HepG2 (cell line): ENCODE results near the gene PTRHD1. TPM values are rescaled to one million over a fixed set of nuclear protein-coding genes. Genes with fewer than 3 reads are reported as not detected.

Experiments
- ATAC-seq: fragments of 200-7000 bp; cut with Tn5 transposase; 3 replicates; pipeline ENCODE4 v1.9.1; 2020; ENCODE audit warnings: mild to moderate bottlenecking, moderate library complexity
- BruUV-seq: library from RNA; stranded (reverse); fragments of 400-500 nt; replicated peaks from 2 replicates; lab custom pipeline; 2021; lab: Mats Ljungman, UMichigan
- CTCF ChIA-PET: fragments of 300-600 bp; formaldehyde crosslinking; extraction: SDS; loops from one replicate; lab custom pipeline; 2021; ENCODE audit warnings: low total read pairs, inconsistent platforms, low intra/inter-chr PET ratio; lab: Yijun Ruan, JAX
- POLR2A ChIA-PET: fragments of 350-600 bp; sonication (Branson Sonifier 250); formaldehyde crosslinking; loops from one replicate; lab custom pipeline; 2020; ENCODE audit warnings: antibody characterized with exemption, inconsistent platforms; lab: Yijun Ruan, JAX
- DNase-seq: peaks from one replicate; pipeline ENCODE4 v3.0.0-alpha.2; 2015; ENCODE audit warnings: low spot score
- FAIRE-seq: peaks from 3 replicates; lab custom pipeline; 2011; peaks lifted over from hg19 to GRCh38; lab: Jason Lieb, UNC
- H2AFZ ChIP-seq: one replicate; pipeline ENCODE4 v1.6.1; 2011; ENCODE audit warnings: low read length, inconsistent platforms
- H3K27ac ChIP-seq: fragments of 300-600 bp; 3 replicates; pipeline ENCODE4 v1.8.0; 2011; ENCODE audit warnings: mixed run types, mild to moderate bottlenecking, mixed read lengths, low read length, inconsistent platforms; ENCODE audit not compliant: insufficient read depth; ENCODE audit errors: extremely low read length
- H3K27me3 ChIP-seq, 2 experiments: fragments of 200-600 bp in 1 of 2; 2 replicates in 1 of 2; 3 replicates in 1 of 2; pipeline versions ENCODE4 v1.6.0 to v1.8.0; 2011; ENCODE audit warnings: low read length in 2 of 2, mild to moderate bottlenecking in 2 of 2, moderate library complexity in 2 of 2, inconsistent platforms in 1 of 2; ENCODE audit not compliant: insufficient read depth in 2 of 2, control insufficient read depth in 1 of 2
- H3K36me3 ChIP-seq, 2 experiments: fragments of 200-600 bp in 1 of 2; replicated peaks in 1 of 2; 2 replicates in 1 of 2; 3 replicates in 1 of 2; pipeline versions ENCODE4 v1.5.1 to v1.8.0; 2011; ENCODE audit warnings: low read length in 2 of 2, inconsistent platforms in 1 of 2; ENCODE audit not compliant: insufficient read depth in 2 of 2, control insufficient read depth in 1 of 2
- H3K4me1 ChIP-seq: 2 replicates; pipeline ENCODE4 v1.5.1; 2012; ENCODE audit warnings: low read length, inconsistent platforms; ENCODE audit not compliant: insufficient read depth
- H3K4me2 ChIP-seq: 2 replicates; pipeline ENCODE4 v1.6.0; 2011; ENCODE audit warnings: low read depth, low read length, inconsistent platforms
- H3K4me3 ChIP-seq, 3 experiments: fragments of 200-600 bp in 1 of 3; sonication (generic), shearing (Covaris generic) in 1 of 3; replicated peaks in 1 of 3; 2 replicates each; pipeline ENCODE4 v1.5.1; 2011 to 2016; ENCODE audit warnings: low read length in 3 of 3, inconsistent platforms in 2 of 3, low read depth in 2 of 3, mild to moderate bottlenecking in 2 of 3, control low read depth in 1 of 3, mixed read lengths in 1 of 3; ENCODE audit not compliant: insufficient read depth in 1 of 3
- H3K79me2 ChIP-seq: one replicate; pipeline ENCODE4 v1.6.1; 2011; ENCODE audit warnings: low read length, inconsistent platforms; ENCODE audit not compliant: insufficient read depth
- H3K9ac ChIP-seq: 2 replicates; pipeline ENCODE4 v1.6.0; 2011; ENCODE audit warnings: mild to moderate bottlenecking, low read depth, low read length, inconsistent platforms; ENCODE audit not compliant: insufficient read depth
- H3K9me3 ChIP-seq: 2 replicates; pipeline ENCODE4 v1.5.1; 2012; ENCODE audit warnings: mild to moderate bottlenecking, low read length
- H4K20me1 ChIP-seq: 2 replicates; pipeline ENCODE4 v1.6.0; 2011; ENCODE audit warnings: inconsistent platforms, mild to moderate bottlenecking, low read length, moderate library complexity; ENCODE audit not compliant: insufficient read depth
- CCAR2 ChIP-seq: fragments of 200-400 bp; formaldehyde crosslinking; optimal IDR thresholded peaks from 2 replicates; pipeline ENCODE3; 2018; ENCODE audit warnings: low read depth, mild to moderate bottlenecking, low read length, moderate library complexity
- CREB1 ChIP-seq, 2 experiments: fragments of 450-650 bp in 1 of 2; IDR thresholded peaks; 2 replicates each; pipeline ENCODE4 v1.6.1; 2016 to 2017; ENCODE audit warnings: control low read depth in 1 of 2, mild to moderate bottlenecking in 1 of 2, missing compliant biosample characterization in 1 of 2, missing genetic modification characterization in 1 of 2
- HMGXB4 ChIP-seq, 2 experiments: sonication (generic) in 1 of 2; formaldehyde crosslinking in 1 of 2; IDR thresholded peaks; 2 replicates each; pipeline versions ENCODE4 v1.4.0 to v1.6.1; 2018 to 2020; ENCODE audit warnings: missing genetic modification reagents in 2 of 2, borderline replicate concordance in 1 of 2, low read depth in 1 of 2, mild to moderate bottlenecking in 1 of 2, missing biosample characterization in 1 of 2
- MEIS1 ChIP-seq: sonication (generic); formaldehyde crosslinking; IDR thresholded peaks from 2 replicates; pipeline ENCODE4 v1.9.0; 2021; ENCODE audit warnings: mild to moderate bottlenecking, missing genetic modification reagents, moderate library complexity, borderline replicate concordance
- MLLT10 ChIP-seq: sonication (generic); formaldehyde crosslinking; IDR thresholded peaks from 2 replicates; pipeline ENCODE4 v1.4.0; 2020; ENCODE audit warnings: missing genetic modification reagents
- MZF1 ChIP-seq: sonication (generic); formaldehyde crosslinking; IDR thresholded peaks from 2 replicates; pipeline ENCODE4 v1.8.1; 2023; ENCODE audit warnings: mild to moderate bottlenecking, missing genetic modification reagents, borderline replicate concordance
- PHF8 ChIP-seq: sonication (generic); formaldehyde crosslinking; IDR thresholded peaks from 2 replicates; pipeline ENCODE4 v1.5.0; 2020; ENCODE audit warnings: missing genetic modification reagents
- WIZ ChIP-seq: sonication (generic); formaldehyde crosslinking; IDR thresholded peaks from 2 replicates; pipeline ENCODE4 v1.5.1; 2020; ENCODE audit warnings: mild to moderate bottlenecking, missing genetic modification reagents
- ZFP36L2 ChIP-seq: sonication (generic); formaldehyde crosslinking; IDR thresholded peaks from 2 replicates; pipeline ENCODE4 v1.4.0; 2020; ENCODE audit warnings: missing genetic modification reagents
- WGBS: methylation state at CpG from one replicate; pipeline ENCODE4 v1.1.6; 2017; ENCODE audit warnings: low lambda C conversion rate; 5-methylcytosine and 5-hydroxymethylcytosine counted together
- in situ Hi-C: cut with HindIII; loops from 2 replicates; pipeline ENCODE4 v1.10.0; 2017; ENCODE audit warnings: low pct_unique_long_range_greater_than_20kb; ENCODE audit not compliant: extremely low pct_ligation_motif_present
- intact Hi-C: fragments of 100-400 bp; cut with micrococcal nuclease; formaldehyde crosslinking; loops from one replicate; pipeline ENCODE4 v1.10.0; 2022; ENCODE audit not compliant: unreplicated experiment
- polyA plus RNA-seq, 8 experiments: library from polyadenylated mRNA; depleted of rRNA in 3 of 8; stranded (reverse) in 7 of 8; unstranded in 1 of 8; fragments of >200 nt; fragmentation: Illumina TruSeq in 4 of 8; extraction: Trizol in 4 of 8; gene quantifications; 2 replicates each; pipeline versions ENCODE4 v1.2.1 to v1.2.3, GENCODE V29; 2011 to 2016; ENCODE audit warnings: low read depth in 4 of 8, missing spikeins in 1 of 8, mixed read lengths in 1 of 8; ENCODE audit not compliant: insufficient read depth in 1 of 8
- total RNA-seq, 5 experiments: library from RNA; depleted of rRNA; stranded (reverse); fragments of >200 nt; fragmentation: Illumina TruSeq; extraction: Trizol; gene quantifications; 2 replicates each; pipeline ENCODE4 v1.2.3, GENCODE V29; 2016; ENCODE audit warnings: low read depth in 1 of 5

Gene PTRHD1
- total and polyA plus RNA-seq, 2 of the 13 experiments (the other 11 are each of a cell fraction or from before 2014, with no cell fraction given), result 72.6 to 90.8 TPM

GRCh38 chr2:24762518-24762917 lies 30.7 kb downstream of the PTRHD1 start:
- Histone ChIP-seq H3K79me2 (no peaks in the 10 kb centered on the region), H3K9ac (no peak overlapping the region), H3K9me3 (no peaks in the 10 kb centered on the region), H3K4me3 (no peak overlapping the region), H3K27me3 (no peaks in the 10 kb centered on the region), H3K27ac (no peak overlapping the region), H2AFZ (no peak overlapping the region), H4K20me1 (no peaks in the 10 kb centered on the region), H3K4me1 (no peaks in the 10 kb centered on the region), H3K36me3 (peaks cover 3 to 15% of the 10 kb centered on the region in 2 experiments; a peak in 1 of 5 replicates), H3K4me2 (no peak overlapping the region)
- no peak for FAIRE-seq
- 94% methylated on average over 2 of the region's 2 CpGs for WGBS
- intact Hi-C loops, result no loop called here
- no peak for DNase-seq
- ChIA-PET POLR2A (no interaction called here), CTCF (no interaction called here)
- TF ChIP-seq CCAR2, result no peak
- no peak for TF ChIP-seq MZF1 (CRISPR knock-in tag)
- no peak for TF ChIP-seq CREB1 (IDR thresholded peaks at IDR 0.05)
- TF ChIP-seq CREB1 (CRISPR knock-in tag; IDR thresholded peaks at IDR 0.05), result no peak
- TF ChIP-seq ZFP36L2 (CRISPR knock-in tag), result no peak
- no peak for TF ChIP-seq HMGXB4 (CRISPR knock-in tag; IDR thresholded peaks at IDR 0.05; ENCODE audit: borderline replicate concordance in 1 of 2, low read depth in 1 of 2)
- no peak for TF ChIP-seq MEIS1
- TF ChIP-seq MLLT10 (CRISPR knock-in tag), result no peak
- no peak for TF ChIP-seq WIZ (CRISPR knock-in tag)
- no peak for TF ChIP-seq PHF8 (CRISPR knock-in tag)
- BruUV-seq, result no TSS peak
- in situ Hi-C loops, result no loop called here
- ATAC-seq, result no peak
